ENCODE results near the gene MERTK. TPM values are rescaled to one million over a fixed set of nuclear protein-coding genes. Genes with fewer than 3 reads are reported as not detected.

MERTK gene
- total RNA-seq, 1 experiment from 2014 or later, result 2.5 TPM

DNA sequence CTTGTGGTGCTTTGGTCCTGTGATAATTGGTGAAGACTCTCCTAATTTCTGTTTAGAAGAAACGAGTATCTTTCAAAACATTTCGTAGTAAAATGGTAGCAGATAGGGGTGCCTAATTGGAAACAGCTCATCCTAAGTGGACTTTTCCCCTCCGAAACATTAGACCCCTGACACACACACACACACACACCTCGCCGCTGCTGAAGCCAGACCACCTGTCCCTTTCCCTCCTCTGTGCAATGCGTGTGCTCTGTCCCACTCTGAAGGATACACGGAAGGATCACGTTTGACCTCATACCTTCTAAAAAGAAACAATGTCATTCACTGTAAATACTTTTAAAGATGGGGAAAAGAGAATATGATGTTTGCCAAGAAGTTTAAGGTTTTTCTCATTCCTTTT lies 120.4 kb downstream of the MERTK start:
- Histone ChIP-seq H3K79me2 (ENCODE audit: low read length) (no peaks in the 10 kb centered on the region), H3F3A (ENCODE audit: low read length, unreplicated experiment) (no peaks in the 10 kb centered on the region), H3K36me3 (ENCODE audit: low read depth, low read length) (no peaks in the 10 kb centered on the region), H3K9me3 (ENCODE audit: low read length) (no peaks in the 10 kb centered on the region), H3K4me3 (ENCODE audit: low read length) (no peak overlapping the region), H3K9me2 (replicated peaks; ENCODE audit: low read length) (no peaks in the 10 kb centered on the region), H2AFZ (ENCODE audit: low read length) (no peak overlapping the region), H3K9ac (ENCODE audit: low read length) (no peak overlapping the region), H3K4me2 (ENCODE audit: low read length) (no peak overlapping the region), H3K27me3 (ENCODE audit: low read length) (no peaks in the 10 kb centered on the region), H4K20me1 (ENCODE audit: low read length) (no peaks in the 10 kb centered on the region), H3K4me1 (ENCODE audit: insufficient read depth, low read length) (peaks cover 38% of the 10 kb centered on the region), H3K27ac (ENCODE audit: low read length) (no peak overlapping the region)
- intact Hi-C loops (cut with micrococcal nuclease), result no loop called here
- ChIA-PET POLR2A (ENCODE audit: unreplicated experiment) (no interaction called here), CTCF (interaction anchor here (0.9 kb wide), 1 partner anchor 14 kb away, joined by 4 read pairs; no protein-coding TSS in a partner anchor)
- TF ChIP-seq EZH2phosphoT487 (IDR thresholded peaks at IDR 0.05; ENCODE audit: borderline replicate concordance, low read length) (no peak), EZH2 (IDR thresholded peaks at IDR 0.05; ENCODE audit: low read length, unreplicated experiment) (no peak)
- TF ChIP-seq, protein P1, sequence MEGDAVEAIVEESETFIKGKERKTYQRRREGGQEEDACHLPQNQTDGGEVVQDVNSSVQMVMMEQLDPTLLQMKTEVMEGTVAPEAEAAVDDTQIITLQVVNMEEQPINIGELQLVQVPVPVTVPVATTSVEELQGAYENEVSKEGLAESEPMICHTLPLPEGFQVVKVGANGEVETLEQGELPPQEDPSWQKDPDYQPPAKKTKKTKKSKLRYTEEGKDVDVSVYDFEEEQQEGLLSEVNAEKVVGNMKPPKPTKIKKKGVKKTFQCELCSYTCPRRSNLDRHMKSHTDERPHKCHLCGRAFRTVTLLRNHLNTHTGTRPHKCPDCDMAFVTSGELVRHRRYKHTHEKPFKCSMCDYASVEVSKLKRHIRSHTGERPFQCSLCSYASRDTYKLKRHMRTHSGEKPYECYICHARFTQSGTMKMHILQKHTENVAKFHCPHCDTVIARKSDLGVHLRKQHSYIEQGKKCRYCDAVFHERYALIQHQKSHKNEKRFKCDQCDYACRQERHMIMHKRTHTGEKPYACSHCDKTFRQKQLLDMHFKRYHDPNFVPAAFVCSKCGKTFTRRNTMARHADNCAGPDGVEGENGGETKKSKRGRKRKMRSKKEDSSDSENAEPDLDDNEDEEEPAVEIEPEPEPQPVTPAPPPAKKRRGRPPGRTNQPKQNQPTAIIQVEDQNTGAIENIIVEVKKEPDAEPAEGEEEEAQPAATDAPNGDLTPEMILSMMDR (conservative IDR thresholded peaks at IDR 0.05; ENCODE audit: low read depth, low read length), result no peak
- DNase-seq (no peak), ATAC-seq (no peak)
- BruUV-seq (replicated peaks), result no TSS peak

DNA sequence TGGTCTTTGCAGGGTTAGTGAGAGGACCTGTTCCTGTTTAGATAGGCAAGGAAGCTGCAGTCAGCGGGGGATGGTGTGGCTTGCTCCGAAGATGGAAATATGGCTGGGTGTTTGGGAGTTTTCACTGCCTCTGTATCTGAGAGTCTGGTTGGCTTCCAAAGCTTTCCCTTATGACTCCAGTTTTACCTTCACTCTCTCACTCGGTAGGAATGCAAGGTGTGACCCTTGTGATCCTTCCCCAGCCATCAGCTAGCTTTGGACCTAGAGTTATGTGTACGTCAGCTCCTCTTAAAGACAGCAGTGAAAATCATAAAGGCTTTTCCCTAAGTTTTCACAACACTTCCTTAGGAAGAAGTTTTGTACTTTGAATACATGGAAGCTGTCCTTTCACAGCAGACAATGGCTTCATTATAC lies 121.2 kb downstream of the MERTK start:
- Histone ChIP-seq H3K9me3 (ENCODE audit: low read length) (no peaks in the 10 kb centered on the region), H3K27me3 (ENCODE audit: low read length) (no peaks in the 10 kb centered on the region), H4K20me1 (ENCODE audit: low read length) (no peaks in the 10 kb centered on the region), H3K4me3 (ENCODE audit: low read length) (no peak overlapping the region), H3F3A (ENCODE audit: low read length, unreplicated experiment) (no peaks in the 10 kb centered on the region), H3K79me2 (ENCODE audit: low read length) (no peaks in the 10 kb centered on the region), H3K4me2 (ENCODE audit: low read length) (no peak overlapping the region), H3K4me1 (ENCODE audit: insufficient read depth, low read length) (peaks cover 38% of the 10 kb centered on the region), H3K36me3 (ENCODE audit: low read depth, low read length) (no peaks in the 10 kb centered on the region), H3K9ac (ENCODE audit: low read length) (no peak overlapping the region), H3K9me2 (replicated peaks; ENCODE audit: low read length) (no peaks in the 10 kb centered on the region), H3K27ac (ENCODE audit: low read length) (no peak overlapping the region), H2AFZ (ENCODE audit: low read length) (no peak overlapping the region)
- CTCF ChIA-PET, result interaction anchor here (0.5 to 0.9 kb wide), 2 partner anchors 13 to 122 kb away, joined by 3 to 4 read pairs; no protein-coding TSS in a partner anchor
- DNase-seq (peak; percentile 56), ATAC-seq (no peak)
- POLR2A ChIA-PET (ENCODE audit: unreplicated experiment), result interaction anchor here (0.5 to 0.7 kb wide), 2 partner anchors 90 to 121 kb away, joined by 6 to 7 read pairs; partner anchors contain the start of gene MERTK
- BruUV-seq (replicated peaks), result no TSS peak
- no peak for TF ChIP-seq EZH2 (IDR thresholded peaks at IDR 0.05; ENCODE audit: low read length, unreplicated experiment)
- TF ChIP-seq, protein P1 (conservative IDR thresholded peaks at IDR 0.05; ENCODE audit: low read depth, low read length), result no peak
- no peak for TF ChIP-seq EZH2phosphoT487 (IDR thresholded peaks at IDR 0.05; ENCODE audit: borderline replicate concordance, low read length)
- intact Hi-C loops (cut with micrococcal nuclease), result no loop called here

DNA sequence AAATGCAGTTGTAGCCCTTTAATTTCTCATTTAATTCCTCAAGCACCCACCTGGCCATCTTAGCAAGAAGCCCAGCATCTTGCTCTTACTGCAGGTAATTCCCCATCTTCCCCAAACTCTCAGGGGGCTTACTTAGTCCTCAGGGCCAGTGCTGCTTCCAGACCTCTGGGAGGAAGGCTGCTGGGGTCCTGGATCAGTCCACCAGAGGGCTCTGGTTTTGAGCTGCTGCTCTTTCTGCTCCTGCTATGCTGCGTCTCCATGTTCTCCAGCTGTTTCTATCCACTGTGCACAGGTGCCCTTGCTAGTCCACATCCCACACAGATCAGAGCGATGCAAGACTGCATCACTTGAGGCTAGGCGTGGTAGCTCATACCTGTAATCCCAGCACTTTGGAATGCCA lies 122.2 kb downstream of the MERTK start:
- ChIA-PET CTCF (no interaction called here), POLR2A (ENCODE audit: unreplicated experiment) (no interaction called here)
- Histone ChIP-seq H3K4me1 (ENCODE audit: insufficient read depth, low read length) (peaks cover 30% of the 10 kb centered on the region), H3K9ac (ENCODE audit: low read length) (no peak overlapping the region), H3K27me3 (ENCODE audit: low read length) (no peaks in the 10 kb centered on the region), H3K9me3 (ENCODE audit: low read length) (no peaks in the 10 kb centered on the region), H3F3A (ENCODE audit: low read length, unreplicated experiment) (no peaks in the 10 kb centered on the region), H3K27ac (ENCODE audit: low read length) (no peak overlapping the region), H3K4me2 (ENCODE audit: low read length) (no peak overlapping the region), H3K36me3 (ENCODE audit: low read depth, low read length) (no peaks in the 10 kb centered on the region), H3K9me2 (replicated peaks; ENCODE audit: low read length) (no peaks in the 10 kb centered on the region), H4K20me1 (ENCODE audit: low read length) (no peaks in the 10 kb centered on the region), H3K4me3 (ENCODE audit: low read length) (no peak overlapping the region), H2AFZ (ENCODE audit: low read length) (no peak overlapping the region), H3K79me2 (ENCODE audit: low read length) (no peaks in the 10 kb centered on the region)
- ATAC-seq, result no peak
- no peak for DNase-seq
- no peak for TF ChIP-seq EZH2phosphoT487 (IDR thresholded peaks at IDR 0.05; ENCODE audit: borderline replicate concordance, low read length)
- TF ChIP-seq, protein P1 (conservative IDR thresholded peaks at IDR 0.05; ENCODE audit: low read depth, low read length), result peak; percentile 39; the same call in 1 of the 2 replicates
- intact Hi-C loops (cut with micrococcal nuclease), result loop anchor here (2.0 kb wide), 1 partner anchor 46 kb away; no protein-coding TSS in a partner anchor
- no TSS peak for BruUV-seq (replicated peaks)
